ENCODE results near the gene PSMA6. TPM values are rescaled to one million over a fixed set of nuclear protein-coding genes. Genes with fewer than 3 reads are reported as not detected.
"Not testable (repeated sequence)": the region's sequence is repeated elsewhere in the genome, so short reads cannot be mapped to it uniquely, and the experiment has no call there.

The PSMA6 gene
- polyA plus RNA-seq (ENCODE audit: insufficient read length in 4 of 4) = 100 to 1,000 TPM; 151 to 199 (median 178) TPM

DNA sequence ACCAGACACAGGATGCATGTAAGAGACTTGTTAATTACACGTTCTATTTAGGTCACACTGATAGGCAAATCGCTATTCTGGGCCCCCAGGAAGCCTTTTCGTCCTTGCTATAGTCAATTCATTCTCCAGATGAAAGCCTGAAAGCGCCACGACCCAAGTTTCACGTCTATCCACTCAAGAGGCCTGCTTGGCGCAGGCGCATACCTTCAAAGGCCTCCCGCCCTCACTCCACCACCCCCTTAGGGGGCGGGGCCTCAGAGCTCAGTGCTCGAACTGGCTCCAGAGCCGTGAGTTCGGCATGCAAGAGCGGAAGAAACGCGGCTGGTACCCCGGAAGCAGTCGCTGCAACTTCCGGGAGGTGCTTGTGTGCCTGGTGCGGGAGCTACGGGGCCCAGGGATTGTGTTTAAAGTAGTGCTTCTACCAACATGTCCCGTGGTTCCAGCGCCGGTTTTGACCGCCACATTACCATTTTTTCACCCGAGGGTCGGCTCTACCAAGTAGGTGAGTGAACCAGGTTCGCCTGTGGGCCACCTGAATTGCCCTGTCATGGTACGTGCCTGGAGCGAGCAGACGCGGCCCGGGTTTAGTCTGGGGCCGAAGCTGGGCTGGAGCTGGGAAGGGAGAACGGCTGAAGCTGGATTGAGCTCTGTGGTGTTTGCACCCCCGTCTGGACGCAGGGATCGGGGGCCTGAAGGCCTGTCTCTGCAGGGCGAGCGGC lies at the start of gene PSMA6:
Gene PSMA6 (plus strand): TSS at position 332 of the 719 bp plus-strand sequence. CDS start 95 bp downstream, at position 427.
- peak; percentile 95 to 99 (median 97) for DNase-seq (ENCODE audit: low read depth in 4 of 4, low spot score in 2 of 4)

DNA sequence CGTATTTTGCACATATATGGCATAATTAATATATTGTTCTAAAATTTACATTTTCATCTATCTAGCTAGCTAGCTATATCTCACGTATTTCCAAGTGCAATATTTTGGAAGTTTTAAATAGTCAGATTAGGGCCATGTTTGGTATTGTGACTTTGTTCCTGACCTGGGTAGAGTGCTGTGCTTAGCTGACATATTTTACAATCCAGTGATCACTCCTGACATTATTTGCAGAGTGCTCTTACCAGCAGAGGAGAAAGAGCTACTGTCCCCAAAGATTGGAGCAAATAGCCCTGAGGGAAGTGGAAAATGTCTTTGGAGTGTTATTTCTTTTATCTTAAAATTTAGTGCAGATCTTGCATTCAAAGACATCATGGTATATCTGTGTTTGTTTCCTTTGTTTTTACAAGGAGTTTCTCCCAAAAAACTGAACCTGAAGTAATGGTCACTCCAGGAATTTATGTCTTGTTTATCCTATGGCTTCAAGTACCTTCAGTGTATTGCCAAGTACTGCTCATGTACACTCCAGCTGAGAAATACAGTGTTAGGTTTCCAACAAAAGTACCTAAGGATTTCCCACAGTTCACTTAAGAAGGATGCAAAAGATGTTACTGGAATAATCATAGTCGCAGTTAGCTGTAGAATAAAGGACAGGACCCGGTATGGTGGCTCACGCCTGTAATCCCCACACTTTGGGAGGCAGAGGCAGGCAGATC lies 49.4 kb upstream of the PSMA6 start:
- DNase-seq (ENCODE audit: low read depth in 4 of 4, low spot score in 2 of 4) = no peak

- DNase-seq (ENCODE audit: low read depth in 4 of 4, low spot score in 2 of 4) = no peak
These were observed 48.2 kb upstream of the PSMA6 start for GRCh38 chr14:35243956-35244355.

- DNase-seq (ENCODE audit: low read depth in 4 of 4, low spot score in 2 of 4) = no peak
These were observed 47.6 kb upstream of the PSMA6 start for GRCh38 chr14:35244542-35244941.

DNA sequence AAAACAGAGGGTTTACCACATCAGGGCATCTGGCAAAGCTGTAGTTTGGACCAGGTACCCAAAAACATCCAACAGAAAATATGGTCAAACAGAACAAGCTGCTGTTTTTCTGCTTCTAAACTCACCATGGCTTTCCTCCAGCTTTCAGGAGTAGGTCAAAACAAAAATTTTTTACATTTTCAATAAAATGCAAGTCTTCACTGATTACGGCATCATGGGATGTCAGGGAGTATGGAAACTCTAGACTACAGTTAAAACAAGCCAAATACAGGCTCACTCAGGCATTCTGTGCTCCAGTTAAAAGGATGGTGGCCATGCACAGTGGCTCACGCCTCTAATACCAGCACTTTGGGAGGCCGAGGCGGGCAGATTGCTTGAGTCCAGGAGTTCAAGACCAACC lies 47.1 kb upstream of the PSMA6 start:
- no peak for DNase-seq (ENCODE audit: low read depth in 4 of 4, low spot score in 2 of 4)

DNA sequence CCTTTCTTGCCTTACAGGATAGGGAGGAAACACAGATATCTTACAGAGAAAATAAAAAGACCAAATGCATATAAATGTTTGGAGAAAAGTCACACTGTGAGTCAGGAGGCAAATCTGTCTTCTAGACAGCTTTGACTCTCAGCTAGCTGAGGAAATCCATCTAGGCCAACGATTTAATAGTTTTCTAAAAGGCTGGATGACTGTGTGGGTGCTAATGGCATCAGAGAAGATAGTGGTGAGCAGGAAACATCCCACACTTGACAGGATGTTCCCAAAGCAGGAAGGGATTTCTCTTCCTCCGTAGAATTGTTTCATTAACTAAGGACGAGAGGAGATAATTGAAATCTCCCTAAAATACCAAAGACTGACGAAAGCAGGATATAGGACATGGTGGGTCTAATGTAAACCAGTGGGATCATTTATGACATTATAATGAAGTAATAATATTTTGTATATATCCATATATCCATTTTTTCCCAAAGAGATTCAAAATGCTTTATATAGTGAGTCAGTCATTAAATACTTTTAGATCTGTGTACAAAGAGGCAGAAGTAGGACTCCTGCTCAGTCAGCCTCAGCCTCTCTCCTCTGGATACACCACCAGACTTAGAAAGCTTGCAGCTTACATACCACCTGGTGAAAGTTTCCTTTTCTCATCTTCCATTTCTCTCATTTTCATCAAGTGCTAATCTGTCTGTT lies 44.3 kb upstream of the PSMA6 start:
- DNase-seq (ENCODE audit: low read depth in 4 of 4, low spot score in 2 of 4) = no peak

DNA sequence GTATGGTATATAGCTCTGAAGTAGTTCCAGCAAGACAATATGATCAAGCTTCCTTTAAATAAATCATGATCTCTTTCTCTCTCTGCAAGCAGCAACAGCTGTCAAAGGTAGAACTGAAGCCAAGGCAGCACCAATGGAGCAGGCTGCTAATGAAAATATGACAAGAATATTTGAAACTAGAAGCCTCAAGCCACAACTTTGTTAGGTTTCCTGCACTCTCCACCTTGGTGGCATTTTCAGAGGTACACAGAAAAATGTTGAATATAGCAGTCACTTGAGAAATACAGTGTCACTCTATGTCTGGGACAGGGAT lies 43.8 kb upstream of the PSMA6 start:
- DNase-seq (ENCODE audit: low read depth in 4 of 4, low spot score in 2 of 4) = no peak

DNA sequence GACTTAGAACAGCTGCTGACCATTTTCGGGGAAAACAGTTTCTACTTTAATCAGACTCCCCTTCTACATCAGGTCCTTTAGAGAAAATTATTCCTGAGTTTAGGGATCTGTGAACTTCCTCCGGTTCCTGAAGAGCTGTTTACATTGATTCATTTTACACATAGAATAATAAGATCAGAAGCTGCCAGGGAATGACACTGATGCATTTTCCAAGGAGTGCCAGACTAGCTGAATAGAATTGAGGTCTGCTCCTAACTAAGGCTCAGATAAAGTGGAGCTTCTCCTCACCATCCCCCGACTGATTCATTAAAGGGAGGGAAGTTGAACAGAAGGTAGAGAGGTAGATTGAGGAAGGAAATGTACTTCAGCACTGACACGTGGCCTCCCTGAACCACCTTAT lies 41.9 kb upstream of the PSMA6 start:
- no peak for DNase-seq (ENCODE audit: low read depth in 4 of 4, low spot score in 2 of 4)

DNA sequence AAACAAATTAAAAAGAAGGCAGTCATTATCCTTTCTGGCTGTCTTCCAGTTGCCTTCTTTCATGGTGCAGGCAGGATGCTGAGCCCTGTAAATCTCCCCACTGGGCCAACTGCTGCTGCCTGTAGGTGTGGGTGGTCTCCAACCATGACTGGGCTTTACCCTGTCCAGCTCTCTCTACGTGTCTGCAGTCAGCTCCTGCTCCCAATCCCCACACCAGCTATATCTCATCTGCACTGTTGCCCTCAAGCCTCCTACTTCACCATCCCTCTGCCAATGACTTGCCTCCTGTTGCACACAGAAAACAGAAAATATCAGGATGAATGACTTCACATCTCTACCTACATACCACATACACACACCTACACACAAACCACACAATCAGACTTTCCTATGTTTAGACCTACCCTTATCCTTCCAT lies 39.7 kb upstream of the PSMA6 start:
- DNase-seq (ENCODE audit: low read depth in 4 of 4, low spot score in 2 of 4) = no peak

- DNase-seq (ENCODE audit: low read depth in 4 of 4, low spot score in 2 of 4) = not testable (repeated sequence)
These were observed 39.1 kb upstream of the PSMA6 start for GRCh38 chr14:35253056-35253455.

DNA sequence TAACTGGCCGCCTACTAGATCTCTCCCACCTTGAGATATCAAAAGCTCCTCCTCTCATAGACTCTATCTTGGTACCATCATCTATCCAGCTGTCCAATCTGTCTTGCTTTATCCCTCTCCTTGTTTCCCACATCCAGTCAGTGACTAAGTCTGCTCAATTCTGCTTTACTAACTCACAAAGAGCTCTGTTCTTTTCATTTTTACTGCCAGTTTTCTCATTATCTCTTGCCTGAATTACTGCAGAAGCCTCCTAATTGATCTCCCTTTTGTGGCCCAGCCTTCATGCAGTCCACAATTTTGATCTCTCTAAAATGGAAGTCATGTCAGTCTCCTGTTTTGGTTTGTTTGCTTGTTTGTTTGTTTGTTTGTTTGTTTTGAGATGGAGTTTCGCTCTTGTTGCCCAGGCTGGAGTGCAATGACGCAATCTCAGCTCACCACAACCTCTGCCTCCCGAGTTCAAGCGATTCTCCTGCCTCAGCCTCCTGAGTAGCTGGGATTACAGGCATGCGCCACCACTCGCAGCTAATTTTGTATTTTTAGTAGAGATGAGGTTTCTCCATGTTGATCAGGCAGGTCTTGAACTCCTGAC lies 38.1 kb upstream of the PSMA6 start:
- not testable (repeated sequence) for DNase-seq (ENCODE audit: low read depth in 4 of 4, low spot score in 2 of 4)

- DNase-seq (ENCODE audit: low read depth in 4 of 4, low spot score in 2 of 4) = no peak
These were observed 37.4 kb upstream of the PSMA6 start for GRCh38 chr14:35254736-35255135.

- no peak for DNase-seq (ENCODE audit: low read depth in 4 of 4, low spot score in 2 of 4)
These were observed 36.5 kb upstream of the PSMA6 start for GRCh38 chr14:35255711-35256110.

DNA sequence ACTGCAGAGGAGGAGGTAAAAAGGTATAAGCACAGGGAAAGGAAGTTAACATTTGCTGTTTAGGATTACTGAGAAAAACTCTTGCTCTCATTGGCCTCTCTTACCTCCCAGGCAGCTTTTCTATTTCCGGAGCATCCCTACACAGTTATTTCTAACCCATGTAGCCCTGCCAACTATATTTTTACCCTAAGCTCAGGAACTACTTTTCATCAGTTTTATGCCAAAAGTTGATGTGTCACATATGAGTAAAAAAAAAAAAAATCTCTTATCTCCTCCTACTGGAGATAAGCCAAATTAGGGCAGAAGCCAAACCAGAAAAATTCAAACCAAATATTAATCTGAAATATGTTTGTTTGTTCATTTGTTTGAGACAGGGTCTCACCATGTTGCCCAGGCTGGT lies 34.4 kb upstream of the PSMA6 start:
- DNase-seq (ENCODE audit: low read depth in 4 of 4, low spot score in 2 of 4) = no peak

- no peak for DNase-seq (ENCODE audit: low read depth in 4 of 4, low spot score in 2 of 4)
These were observed 33.8 kb upstream of the PSMA6 start for GRCh38 chr14:35258420-35258819.

- DNase-seq (ENCODE audit: low read depth in 4 of 4, low spot score in 2 of 4) = no peak
These were observed 30.4 kb upstream of the PSMA6 start for GRCh38 chr14:35261774-35262173.

DNA sequence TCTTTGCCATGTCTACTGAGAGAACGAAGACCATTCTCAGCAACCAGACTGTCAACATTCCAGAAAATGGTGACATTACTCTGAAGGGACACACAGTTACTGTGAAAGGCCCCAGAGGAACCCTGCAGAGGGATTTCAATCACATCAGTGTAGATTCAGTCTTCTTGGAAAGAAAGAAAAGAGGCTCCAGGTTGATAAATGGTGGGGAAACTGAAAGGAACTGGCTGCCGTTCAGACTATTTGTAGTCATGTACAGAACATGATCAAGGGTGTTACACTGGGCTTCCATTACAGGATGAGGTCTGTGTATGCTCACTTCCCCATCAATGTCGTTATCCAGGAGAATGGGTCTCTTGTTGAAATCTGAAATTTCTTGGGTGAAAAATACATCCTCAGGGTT lies 29.7 kb upstream of the PSMA6 start:
- DNase-seq (ENCODE audit: low read depth in 4 of 4, low spot score in 2 of 4) = no peak

DNA sequence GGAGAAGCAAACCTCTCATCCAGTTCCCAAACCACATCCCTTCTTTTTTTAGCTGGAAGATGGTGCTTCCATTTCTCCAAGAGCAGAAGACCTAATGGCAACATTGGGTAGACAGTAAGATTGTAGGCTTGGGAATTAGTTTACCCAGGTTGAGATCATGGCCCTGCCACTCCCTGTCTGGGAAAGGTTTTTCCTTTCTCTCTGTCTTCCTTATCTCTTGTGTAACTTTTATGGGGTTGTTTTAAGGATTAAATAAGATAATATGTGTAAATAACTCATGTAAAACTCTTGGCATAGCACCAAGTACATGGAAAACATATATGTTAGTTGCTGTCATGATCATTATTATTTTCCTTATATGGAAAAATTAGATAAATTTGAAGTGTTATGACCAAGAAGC lies 23.2 kb upstream of the PSMA6 start:
- no peak for DNase-seq (ENCODE audit: low read depth in 4 of 4, low spot score in 2 of 4)

DNA sequence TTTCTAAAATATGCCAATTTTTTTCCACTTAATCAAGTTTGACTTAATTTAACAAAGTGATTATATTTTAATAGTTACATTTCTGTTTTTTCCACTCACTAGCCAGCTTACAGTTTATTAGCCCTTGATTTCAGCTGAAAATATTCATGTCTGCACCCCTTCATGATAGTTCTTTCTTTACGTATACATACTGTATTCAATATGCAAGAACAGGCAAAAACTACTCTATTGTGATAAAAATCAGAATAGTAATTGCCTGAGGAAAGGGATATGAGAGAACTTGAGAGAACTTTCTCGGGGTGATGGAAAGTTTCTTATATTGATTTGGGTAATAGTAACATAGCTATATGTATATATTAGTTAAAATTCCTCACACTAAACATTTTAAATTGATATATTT lies 17.4 kb upstream of the PSMA6 start:
- DNase-seq (ENCODE audit: low read depth in 4 of 4, low spot score in 2 of 4) = no peak

GRCh38 chr14:35277179-35277578 lies 15.0 kb upstream of the PSMA6 start:
- DNase-seq (ENCODE audit: low read depth in 4 of 4, low spot score in 2 of 4) = no peak

- DNase-seq (ENCODE audit: low read depth in 4 of 4, low spot score in 2 of 4) = no peak
These were observed 12.8 kb upstream of the PSMA6 start for GRCh38 chr14:35279369-35279768.
